CD14-positive monocyte (primary cell): Measurements from ENCODE around the gene TXLNB. TPM values are rescaled to one million over a fixed set of nuclear protein-coding genes. Genes with fewer than 3 reads are reported as not detected.

Experiments
- DNase-seq, 3 donors: peaks; one replicate each; pipeline ENCODE4 v3.0.0-alpha.2; 2011 to 2022
- H2AFZ ChIP-seq: 2 replicates; pipeline ENCODE4 v1.6.0; 2012; ENCODE audit warnings: mild to moderate bottlenecking, low read depth, low read length, inconsistent platforms; ENCODE audit not compliant: insufficient read depth, poor library complexity, severe bottlenecking
- H3K27ac ChIP-seq, 2 donors: 1 replicate in 1 of 2; 2 replicates in 1 of 2; pipeline ENCODE4 v1.5.1; 2012 to 2013; ENCODE audit warnings: low read length in 2 of 2, control low read depth in 1 of 2, inconsistent platforms in 1 of 2, low read depth in 1 of 2, mild to moderate bottlenecking in 1 of 2
- H3K27me3 ChIP-seq, 2 donors: one replicate each; pipeline versions ENCODE4 v1.6.0 to v1.6.1; 2011 to 2013; ENCODE audit warnings: low read length in 2 of 2; ENCODE audit not compliant: control insufficient read depth in 2 of 2, insufficient read depth in 2 of 2
- H3K36me3 ChIP-seq, 2 donors: replicated peaks in 1 of 2; 1 replicate in 1 of 2; 2 replicates in 1 of 2; pipeline versions ENCODE4 v1.5.1 to v1.6.1; 2012 to 2013; ENCODE audit warnings: low read length in 2 of 2, control low read depth in 1 of 2, inconsistent platforms in 1 of 2, mild to moderate bottlenecking in 1 of 2; ENCODE audit not compliant: insufficient read depth in 2 of 2, control insufficient read depth in 1 of 2
- H3K4me1 ChIP-seq, 2 donors: 1 replicate in 1 of 2; 2 replicates in 1 of 2; pipeline versions ENCODE4 v1.5.1 to v1.6.1; 2012 to 2013; ENCODE audit warnings: low read length in 2 of 2, control low read depth in 1 of 2, inconsistent platforms in 1 of 2, mild to moderate bottlenecking in 1 of 2, moderate library complexity in 1 of 2; ENCODE audit not compliant: insufficient read depth in 2 of 2, control insufficient read depth in 1 of 2
- H3K4me2 ChIP-seq: replicated peaks from 2 replicates; pipeline ENCODE3; 2012; ENCODE audit warnings: low read length, moderate library complexity, mild to moderate bottlenecking; ENCODE audit not compliant: poor library complexity, severe bottlenecking; ENCODE audit errors: extremely low read depth
- H3K4me3 ChIP-seq, 3 experiments: fragments of 200-600 bp in 1 of 3; sonication (generic) in 1 of 3; replicated peaks in 1 of 3; 1 replicate in 2 of 3; 2 replicates in 1 of 3; pipeline ENCODE4 v1.5.1; 2011 to 2013; ENCODE audit warnings: low read length in 3 of 3, mild to moderate bottlenecking in 3 of 3, control low read depth in 2 of 3, low read depth in 2 of 3, inconsistent platforms in 1 of 3, moderate library complexity in 1 of 3
- H3K79me2 ChIP-seq: 2 replicates; pipeline ENCODE4 v1.6.0; 2012; ENCODE audit warnings: mild to moderate bottlenecking, control low read depth, inconsistent platforms, low read length, moderate library complexity; ENCODE audit not compliant: insufficient read depth
- H3K9ac ChIP-seq: 2 replicates; pipeline ENCODE4 v1.6.0; 2017; ENCODE audit warnings: low read length, mild to moderate bottlenecking; ENCODE audit not compliant: insufficient read depth, poor library complexity, severe bottlenecking
- H3K9me3 ChIP-seq, 2 donors: replicated peaks in 1 of 2; 1 replicate in 1 of 2; 2 replicates in 1 of 2; pipeline versions ENCODE4 v1.5.1 to v1.6.1; 2012 to 2013; ENCODE audit warnings: low read length in 2 of 2, control low read depth in 1 of 2; ENCODE audit not compliant: control insufficient read depth in 1 of 2, insufficient read depth in 1 of 2
- H4K20me1 ChIP-seq: 2 replicates; pipeline ENCODE4 v1.6.0; 2012; ENCODE audit warnings: mild to moderate bottlenecking, low read length, control low read depth, moderate library complexity; ENCODE audit not compliant: insufficient read depth
- H3K27ac Mint-ChIP-seq, 7 donors: one replicate each; pipeline ENCODE4 v1.8.0; 2020; ENCODE audit warnings: mild to moderate bottlenecking in 7 of 7, mixed read lengths in 7 of 7, moderate library complexity in 6 of 7, inconsistent platforms in 2 of 7
- H3K27me3 Mint-ChIP-seq, 3 donors: one replicate each; pipeline ENCODE4 v1.8.0; 2021 to 2022; ENCODE audit warnings: low read depth in 3 of 3, mild to moderate bottlenecking in 3 of 3, mixed read lengths in 3 of 3, moderate library complexity in 3 of 3, inconsistent platforms in 1 of 3
- H3K36me3 Mint-ChIP-seq, 2 donors: one replicate each; pipeline ENCODE4 v1.8.0; 2020; ENCODE audit warnings: mixed read lengths in 2 of 2, inconsistent platforms in 1 of 2, mild to moderate bottlenecking in 1 of 2
- H3K4me1 Mint-ChIP-seq: one replicate; pipeline ENCODE4 v1.8.0; 2020; ENCODE audit warnings: mild to moderate bottlenecking, mixed read lengths
- H3K4me3 Mint-ChIP-seq, 2 donors: one replicate each; pipeline ENCODE4 v1.8.0; 2020; ENCODE audit warnings: mild to moderate bottlenecking in 2 of 2, mixed read lengths in 2 of 2, moderate library complexity in 1 of 2
- H3K9me3 Mint-ChIP-seq, 7 donors: one replicate each; pipeline ENCODE4 v1.8.0; 2020 to 2022; ENCODE audit warnings: mixed read lengths in 7 of 7, mild to moderate bottlenecking in 6 of 7, moderate library complexity in 6 of 7, inconsistent platforms in 2 of 7
- CTCF ChIP-seq: fragments of 200-600 bp; IDR thresholded peaks from one replicate; pipeline ENCODE4 v1.8.0; 2022; ENCODE audit warnings: antibody characterized with exemption, mild to moderate bottlenecking
- WGBS: methylation state at CpG from one replicate; pipeline ENCODE4 v1.1.5; 2013; ENCODE audit warnings: missing lambda C conversion rate; ENCODE audit not compliant: insufficient coverage; 5-methylcytosine and 5-hydroxymethylcytosine counted together
- intact Hi-C, 2 donors: fragments of 100-400 bp; cut with micrococcal nuclease; formaldehyde crosslinking; loops; one replicate each; pipeline versions ENCODE4 v1.15.0 to v1.15.1; 2023
- polyA plus RNA-seq, 3 donors: library from polyadenylated mRNA; depleted of rRNA in 1 of 3; unstranded in 2 of 3; stranded (reverse) in 1 of 3; fragments of 300-500 nt in 2 of 3; fragments of >200 nt in 1 of 3; fragmentation: Illumina TruSeq in 2 of 3; gene quantifications; 1 replicate in 2 of 3; 2 replicates in 1 of 3; pipeline ENCODE4 v1.2.3, GENCODE V29; 2012 to 2021

Gene TXLNB
- polyA plus RNA-seq, 3 donors = 0.04 to 0.25 (median 0.14) TPM

GRCh38 chr6:139311831-139312230 lies 20.0 kb upstream of the TXLNB start:
- Histone ChIP-seq H3K27me3 (no peaks in the 10 kb centered on the region), H3K79me2 (no peaks in the 10 kb centered on the region), H3K9ac (no peak overlapping the region), H3K9me3 (no peaks in the 10 kb centered on the region), H3K36me3 (no peaks in the 10 kb centered on the region), H3K4me2 (no peak overlapping the region), H3K27ac (no peak overlapping the region), H3K4me1 (peaks cover 20 to 22% of the 10 kb centered on the region in 2 donors), H3K4me3 (no peak overlapping the region), H2AFZ (no peak overlapping the region), H4K20me1 (no peaks in the 10 kb centered on the region)
- Mint-ChIP-seq H3K4me3 (no peak overlapping the region), H3K27ac (no peak overlapping the region), H3K27me3 (peaks cover 0 to 3% (median 0%) of the 10 kb centered on the region in 3 donors), H3K9me3 (peaks cover 0 to 4% (median 0%) of the 10 kb centered on the region in 7 donors), H3K36me3 (no peaks in the 10 kb centered on the region), H3K4me1 (peaks cover 24% of the 10 kb centered on the region)
- TF ChIP-seq CTCF = no peak
- DNase-seq = peak in 1 of 3 donors; percentile 60
- WGBS = no CpG with 5 or more reads among the region's 2 CpGs
- intact Hi-C loops = no loop called here

- no peaks in the 10 kb centered on the region for H3K27me3 ChIP-seq
- no peak for TF ChIP-seq CTCF
- no peaks in the 10 kb centered on the region for H3K36me3 ChIP-seq
- no peak overlapping the region for H3K9ac ChIP-seq
- H3K27ac ChIP-seq = peak overlapping the region; percentile 57 to 78
- no peaks in the 10 kb centered on the region for H3K9me3 ChIP-seq
- WGBS = 100% methylated on average over 1 of the region's 2 CpGs
- no peaks in the 10 kb centered on the region for H3K79me2 ChIP-seq
- peak overlapping the region; percentile 39 for H3K4me2 ChIP-seq
- H2AFZ ChIP-seq = no peak overlapping the region
- peaks cover 20 to 22% of the 10 kb centered on the region in 2 donors for H3K4me1 ChIP-seq
- peaks cover 0 to 3% (median 0%) of the 10 kb centered on the region in 3 donors for H3K27me3 Mint-ChIP-seq
- H4K20me1 ChIP-seq = no peaks in the 10 kb centered on the region
- H3K4me3 Mint-ChIP-seq = no peak overlapping the region
- H3K36me3 Mint-ChIP-seq = peaks cover 0 to 3% of the 10 kb centered on the region in 2 donors
- intact Hi-C loops = no loop called here
- H3K4me1 Mint-ChIP-seq = peaks cover 26% of the 10 kb centered on the region
- peak; percentile 23 to 87 (median 50) for DNase-seq
- H3K9me3 Mint-ChIP-seq = peaks cover 0 to 4% (median 0%) of the 10 kb centered on the region in 7 donors
- peak overlapping the region in 1 of 3 experiments; percentile 37 for H3K4me3 ChIP-seq
- H3K27ac Mint-ChIP-seq = peak overlapping the region; percentile 80 to 95 (median 94)
These were observed 17.3 kb upstream of the TXLNB start for GRCh38 chr6:139308936-139309603.
